ENCODE data around the gene SMAD5.

SMAD5 gene

DNA sequence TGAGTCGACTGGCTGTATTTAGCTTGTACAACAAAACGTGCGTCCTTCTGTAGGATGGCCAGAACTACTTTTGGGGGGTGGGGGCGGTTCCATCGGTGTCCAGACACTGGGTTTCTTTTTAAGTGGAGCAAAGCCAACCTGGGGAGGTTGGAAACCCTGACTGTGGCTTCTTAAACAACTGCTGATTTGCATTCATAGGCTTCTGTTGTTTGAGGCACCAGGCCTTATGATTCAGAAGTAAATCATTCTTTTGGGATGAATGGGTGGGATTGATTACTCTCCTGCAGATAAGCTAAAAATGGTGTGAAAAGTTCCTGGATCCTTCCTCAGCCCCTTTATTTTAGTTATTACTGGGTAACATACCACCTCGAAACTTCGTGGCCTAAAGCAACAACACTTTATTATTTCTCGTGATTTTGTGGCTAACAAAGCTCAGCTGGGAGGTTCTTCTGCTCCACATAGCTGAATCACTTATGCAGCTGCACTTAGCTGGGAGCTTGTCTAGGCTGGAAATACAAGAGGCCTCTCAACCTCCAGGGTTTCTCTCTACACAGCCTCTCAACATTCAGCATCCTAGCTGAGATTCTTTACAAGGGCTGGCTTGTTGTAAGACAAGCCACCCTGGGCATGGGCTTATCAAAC lies 72.5 kb downstream of the SMAD5 start:
- H3K36me3 ChIP-seq, result no peaks in the 10 kb centered on the region
- TF ChIP-seq, protein P1, sequence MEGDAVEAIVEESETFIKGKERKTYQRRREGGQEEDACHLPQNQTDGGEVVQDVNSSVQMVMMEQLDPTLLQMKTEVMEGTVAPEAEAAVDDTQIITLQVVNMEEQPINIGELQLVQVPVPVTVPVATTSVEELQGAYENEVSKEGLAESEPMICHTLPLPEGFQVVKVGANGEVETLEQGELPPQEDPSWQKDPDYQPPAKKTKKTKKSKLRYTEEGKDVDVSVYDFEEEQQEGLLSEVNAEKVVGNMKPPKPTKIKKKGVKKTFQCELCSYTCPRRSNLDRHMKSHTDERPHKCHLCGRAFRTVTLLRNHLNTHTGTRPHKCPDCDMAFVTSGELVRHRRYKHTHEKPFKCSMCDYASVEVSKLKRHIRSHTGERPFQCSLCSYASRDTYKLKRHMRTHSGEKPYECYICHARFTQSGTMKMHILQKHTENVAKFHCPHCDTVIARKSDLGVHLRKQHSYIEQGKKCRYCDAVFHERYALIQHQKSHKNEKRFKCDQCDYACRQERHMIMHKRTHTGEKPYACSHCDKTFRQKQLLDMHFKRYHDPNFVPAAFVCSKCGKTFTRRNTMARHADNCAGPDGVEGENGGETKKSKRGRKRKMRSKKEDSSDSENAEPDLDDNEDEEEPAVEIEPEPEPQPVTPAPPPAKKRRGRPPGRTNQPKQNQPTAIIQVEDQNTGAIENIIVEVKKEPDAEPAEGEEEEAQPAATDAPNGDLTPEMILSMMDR (IDR thresholded peaks at IDR 0.05; ENCODE audit: low read depth, low read length), result no peak
- no peak for DNase-seq
- no peaks in the 10 kb centered on the region for H3K27me3 ChIP-seq (ENCODE audit: insufficient read depth, low read depth, severe bottlenecking)
- no peak overlapping the region for H3K4me3 ChIP-seq (ENCODE audit: low read depth, low read length)
- H3K9me3 ChIP-seq (ENCODE audit: severe bottlenecking), result no peaks in the 10 kb centered on the region
- no peak overlapping the region for H3K27ac ChIP-seq

DNA sequence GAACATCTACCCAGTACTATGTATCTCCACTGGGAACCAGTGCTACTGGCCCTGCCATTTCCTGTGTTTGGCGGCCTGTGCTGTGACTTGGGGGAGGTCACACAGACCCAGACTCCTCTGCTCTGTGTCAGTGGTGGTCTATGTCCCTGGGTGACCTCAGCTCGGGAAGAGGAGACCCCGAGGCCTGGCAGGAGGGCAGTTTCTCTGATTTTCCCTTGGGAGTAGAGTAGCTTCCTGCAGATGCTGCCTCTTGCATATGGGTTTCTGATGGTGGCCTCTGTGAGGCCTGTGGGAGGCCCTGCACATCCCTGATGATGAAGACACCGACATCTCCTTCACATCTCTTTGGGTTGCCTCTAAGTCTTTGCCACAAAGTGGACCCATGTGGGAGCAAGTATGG lies 73.3 kb downstream of the SMAD5 start:
- Histone ChIP-seq H3K27me3 (ENCODE audit: insufficient read depth, low read depth, severe bottlenecking) (no peaks in the 10 kb centered on the region), H3K9me3 (ENCODE audit: severe bottlenecking) (no peaks in the 10 kb centered on the region), H3K4me3 (ENCODE audit: low read depth, low read length) (no peak overlapping the region), H3K36me3 (no peaks in the 10 kb centered on the region), H3K27ac (no peak overlapping the region)
- TF ChIP-seq, protein P1 (IDR thresholded peaks at IDR 0.05; ENCODE audit: low read depth, low read length), result no peak
- DNase-seq, result no peak

DNA sequence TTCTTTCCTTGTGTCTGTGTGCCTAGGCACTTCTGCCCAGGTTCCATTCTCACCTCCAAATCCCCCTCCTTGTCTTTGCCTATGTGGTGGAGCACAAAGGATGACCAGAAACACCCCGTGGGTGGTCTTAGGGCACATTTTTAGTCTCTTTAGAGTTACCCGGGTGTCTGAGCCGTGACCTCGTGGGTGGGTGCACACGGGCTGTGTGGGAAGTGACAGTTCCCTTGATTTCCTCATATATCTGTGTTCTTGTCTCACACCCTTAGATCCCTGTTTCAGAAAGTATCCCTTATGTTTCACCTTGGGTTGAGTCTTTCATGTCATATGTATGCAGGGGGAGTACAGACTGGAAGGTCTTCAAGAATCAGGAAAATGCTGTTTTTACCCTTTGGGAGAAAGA lies 73.7 kb downstream of the SMAD5 start:
- no peaks in the 10 kb centered on the region for H3K9me3 ChIP-seq (ENCODE audit: severe bottlenecking)
- no peak overlapping the region for H3K4me3 ChIP-seq (ENCODE audit: low read depth, low read length)
- no peak overlapping the region for H3K27ac ChIP-seq
- TF ChIP-seq, protein P1 (IDR thresholded peaks at IDR 0.05; ENCODE audit: low read depth, low read length), result no peak
- DNase-seq, result no peak
- no peaks in the 10 kb centered on the region for H3K36me3 ChIP-seq
- H3K27me3 ChIP-seq (ENCODE audit: insufficient read depth, low read depth, severe bottlenecking), result no peaks in the 10 kb centered on the region

DNA sequence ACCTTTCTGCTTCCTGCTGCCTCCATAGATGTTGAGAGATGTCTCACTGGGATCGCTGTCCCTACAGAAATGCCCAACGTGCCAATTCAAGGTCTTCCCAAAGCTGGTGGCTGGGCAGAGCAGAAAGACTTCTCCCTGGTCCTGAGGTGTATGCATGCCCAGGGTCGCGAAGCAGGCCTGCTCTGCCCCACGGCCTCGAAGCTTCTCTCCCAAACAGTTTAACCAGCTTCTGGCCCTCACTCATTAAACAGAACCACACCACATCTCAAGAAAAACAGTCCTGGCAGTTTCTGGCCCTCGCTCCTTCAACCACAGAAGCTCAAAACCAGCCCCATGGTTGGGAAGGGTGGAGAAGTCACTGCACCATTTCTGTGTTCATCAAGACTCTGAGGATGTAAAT lies 75.0 kb downstream of the SMAD5 start:
- Histone ChIP-seq H3K36me3 (no peaks in the 10 kb centered on the region), H3K27ac (no peak overlapping the region), H3K4me3 (ENCODE audit: low read depth, low read length) (no peak overlapping the region), H3K27me3 (ENCODE audit: insufficient read depth, low read depth, severe bottlenecking) (no peaks in the 10 kb centered on the region), H3K9me3 (ENCODE audit: severe bottlenecking) (no peaks in the 10 kb centered on the region)
- no peak for DNase-seq
- TF ChIP-seq, protein P1 (IDR thresholded peaks at IDR 0.05; ENCODE audit: low read depth, low read length), result no peak

DNA sequence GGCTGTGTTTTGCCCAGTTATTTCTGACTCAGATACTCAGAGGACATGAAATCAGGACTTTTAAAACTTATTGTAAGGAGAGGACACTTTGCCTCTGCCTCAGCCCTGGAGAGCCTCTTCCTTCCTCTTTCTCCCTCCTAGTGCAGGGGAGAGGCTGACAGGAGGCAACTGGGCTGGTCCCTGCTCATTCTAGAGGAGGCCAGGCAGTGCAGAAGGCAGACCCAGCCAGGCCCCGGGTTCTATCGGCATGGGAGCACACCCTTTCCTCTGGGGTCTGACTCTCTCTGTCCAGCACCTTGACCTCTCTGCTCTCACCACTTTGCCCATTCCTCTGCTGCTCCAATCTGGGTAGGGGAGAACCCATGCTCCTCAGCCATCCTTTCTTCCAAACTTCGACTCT lies 76.3 kb downstream of the SMAD5 start:
- H3K4me3 ChIP-seq (ENCODE audit: low read depth, low read length), result no peak overlapping the region
- DNase-seq, result no peak
- no peaks in the 10 kb centered on the region for H3K27me3 ChIP-seq (ENCODE audit: insufficient read depth, low read depth, severe bottlenecking)
- no peak overlapping the region for H3K27ac ChIP-seq
- no peaks in the 10 kb centered on the region for H3K36me3 ChIP-seq
- H3K9me3 ChIP-seq (ENCODE audit: severe bottlenecking), result no peaks in the 10 kb centered on the region
- TF ChIP-seq, protein P1 (IDR thresholded peaks at IDR 0.05; ENCODE audit: low read depth, low read length), result no peak

DNA sequence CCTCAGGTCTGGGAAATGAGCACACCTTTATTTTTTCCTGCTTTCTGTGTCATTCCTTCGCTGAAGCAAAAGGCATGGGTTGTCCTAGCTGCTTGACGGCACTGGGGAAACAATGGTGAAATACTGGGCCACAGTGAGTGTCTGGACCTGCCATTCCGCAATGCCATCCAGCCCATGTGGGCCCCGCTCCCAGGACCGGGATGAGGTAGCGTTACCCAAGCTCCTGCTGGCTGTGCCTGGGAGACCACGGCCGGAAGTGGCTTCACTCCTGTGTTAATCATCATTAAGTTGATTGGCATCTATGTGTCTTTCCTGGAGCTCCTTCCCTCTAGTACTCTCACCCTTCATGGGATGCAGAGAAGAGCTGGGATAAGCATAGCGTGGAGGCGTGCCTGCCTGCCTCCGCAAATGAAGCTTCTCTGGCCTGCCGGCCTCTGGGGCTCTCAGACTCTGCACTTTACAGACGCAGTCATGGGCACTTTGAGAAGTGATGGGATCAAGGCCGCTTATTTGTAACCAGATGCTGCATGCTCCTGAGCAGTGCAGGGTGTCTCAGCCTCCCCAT lies 76.8 kb downstream of the SMAD5 start:
- H3K27ac ChIP-seq, result no peak overlapping the region
- no peak overlapping the region for H3K4me3 ChIP-seq (ENCODE audit: low read depth, low read length)
- H3K36me3 ChIP-seq, result no peaks in the 10 kb centered on the region
- TF ChIP-seq, protein P1 (IDR thresholded peaks at IDR 0.05; ENCODE audit: low read depth, low read length), result no peak
- no peaks in the 10 kb centered on the region for H3K9me3 ChIP-seq (ENCODE audit: severe bottlenecking)
- DNase-seq, result no peak
- no peaks in the 10 kb centered on the region for H3K27me3 ChIP-seq (ENCODE audit: insufficient read depth, low read depth, severe bottlenecking)
